GM21717 (cell line): ENCODE measurements around the gene ANKRD44.
"Not testable (repeated sequence)": the region's sequence is repeated elsewhere in the genome, so short reads cannot be mapped to it uniquely, and the experiment has no call there.

ENCODE experiments used
- ATAC-seq: cut with Tn5 transposase; IDR thresholded peaks from one replicate; pipeline ENCODE4 v1.9.1; 2021; ENCODE audit warnings: mild to moderate bottlenecking, moderate library complexity; ENCODE audit not compliant: unreplicated experiment

The ANKRD44 gene

DNA sequence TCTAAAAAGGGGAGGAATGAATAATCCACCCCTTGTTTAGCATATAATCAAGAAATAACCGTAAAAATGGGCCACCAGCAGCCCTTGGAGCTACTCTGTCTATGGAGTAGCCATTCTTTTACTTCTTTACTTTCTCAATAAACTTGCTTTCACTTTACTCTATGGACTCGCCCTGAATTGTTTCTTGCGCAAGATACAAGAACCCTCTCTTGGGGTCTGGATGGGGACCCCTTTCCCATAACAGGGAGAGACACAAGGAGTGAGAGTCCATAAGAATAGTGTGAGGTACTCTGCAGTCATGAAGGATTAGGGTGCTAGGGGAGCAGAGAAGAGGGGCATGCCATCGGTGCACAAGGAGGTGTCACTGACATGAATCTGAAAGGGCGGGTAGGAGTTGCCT lies 224.9 kb downstream of the ANKRD44 start:
- ATAC-seq = no peak

- ATAC-seq = no peak
These were observed 229.3 kb downstream of the ANKRD44 start for GRCh38 chr2:197081294-197081693.

- no peak for ATAC-seq
These were observed 229.9 kb downstream of the ANKRD44 start for GRCh38 chr2:197080578-197081216.

- no peak for ATAC-seq
These were observed 230.6 kb downstream of the ANKRD44 start for GRCh38 chr2:197079832-197080555.

- no peak for ATAC-seq
These were observed 231.2 kb downstream of the ANKRD44 start for GRCh38 chr2:197079414-197079813.

DNA sequence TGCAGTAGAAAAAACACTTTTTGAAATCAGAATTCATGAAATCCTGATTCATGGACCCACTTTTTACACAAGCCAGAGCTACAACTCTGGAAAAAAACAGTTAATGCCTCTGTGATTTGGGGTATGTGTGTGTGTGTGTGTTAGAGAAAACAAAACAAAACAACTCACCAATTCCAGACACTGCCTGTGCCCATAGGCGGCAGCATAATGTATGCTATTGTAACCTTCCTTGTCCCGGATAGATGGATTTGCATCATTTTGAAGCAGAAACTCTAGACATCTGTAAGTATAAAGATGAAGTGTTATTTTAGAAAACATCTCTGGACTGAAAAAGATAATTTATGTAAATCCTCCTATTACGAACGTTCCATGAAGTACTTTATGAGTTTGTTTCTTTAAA lies 232.0 kb downstream of the ANKRD44 start:
- ATAC-seq = no peak

DNA sequence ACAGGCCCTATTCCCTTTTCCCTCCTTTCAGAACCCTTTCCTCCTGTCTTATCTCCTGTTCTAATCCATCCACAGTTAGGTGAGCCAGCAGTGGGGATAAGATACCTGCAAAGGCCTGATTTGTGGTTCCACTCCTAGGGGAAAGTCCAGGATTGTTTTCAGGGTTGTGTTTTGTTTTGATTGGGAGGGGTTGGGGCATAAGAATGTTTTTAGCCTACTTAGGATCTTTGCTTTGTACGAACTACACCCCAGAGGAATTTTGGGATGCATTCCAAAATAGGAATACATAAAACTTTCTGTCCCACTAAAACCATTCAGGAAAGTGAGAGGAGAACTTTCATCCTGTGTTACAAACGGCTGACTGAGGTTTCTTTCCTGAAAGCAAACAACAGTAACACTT lies 233.2 kb downstream of the ANKRD44 start:
- no peak for ATAC-seq

GRCh38 chr2:197076652-197077051 lies 233.9 kb downstream of the ANKRD44 start:
- no peak for ATAC-seq

GRCh38 chr2:197075754-197076337 lies 234.7 kb downstream of the ANKRD44 start:
- no peak for ATAC-seq

DNA sequence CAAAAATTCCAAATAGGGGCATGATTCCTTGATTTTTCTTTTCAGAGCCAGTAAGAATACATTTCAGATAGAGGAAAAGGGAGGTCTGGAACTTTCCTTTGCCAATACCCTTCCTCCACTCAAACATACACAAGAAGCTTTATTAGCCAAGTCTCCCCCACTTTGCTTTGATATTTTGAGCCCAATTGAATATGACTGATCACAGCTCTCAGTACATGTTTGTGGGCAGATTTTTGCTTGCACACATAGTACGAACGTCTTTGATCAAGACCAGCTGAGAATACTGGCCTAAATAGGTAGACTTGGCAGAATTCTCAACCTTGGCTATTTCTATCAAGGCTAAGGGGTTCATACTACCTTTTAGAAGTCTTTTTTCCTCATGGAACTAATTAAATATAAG lies 235.3 kb downstream of the ANKRD44 start:
- ATAC-seq = no peak

GRCh38 chr2:197073701-197074433 lies 236.7 kb downstream of the ANKRD44 start:
- no peak for ATAC-seq

- no peak for ATAC-seq
These were observed 237.3 kb downstream of the ANKRD44 start for GRCh38 chr2:197073270-197073669.

GRCh38 chr2:197072533-197072932 lies 238.0 kb downstream of the ANKRD44 start:
- ATAC-seq = no peak

DNA sequence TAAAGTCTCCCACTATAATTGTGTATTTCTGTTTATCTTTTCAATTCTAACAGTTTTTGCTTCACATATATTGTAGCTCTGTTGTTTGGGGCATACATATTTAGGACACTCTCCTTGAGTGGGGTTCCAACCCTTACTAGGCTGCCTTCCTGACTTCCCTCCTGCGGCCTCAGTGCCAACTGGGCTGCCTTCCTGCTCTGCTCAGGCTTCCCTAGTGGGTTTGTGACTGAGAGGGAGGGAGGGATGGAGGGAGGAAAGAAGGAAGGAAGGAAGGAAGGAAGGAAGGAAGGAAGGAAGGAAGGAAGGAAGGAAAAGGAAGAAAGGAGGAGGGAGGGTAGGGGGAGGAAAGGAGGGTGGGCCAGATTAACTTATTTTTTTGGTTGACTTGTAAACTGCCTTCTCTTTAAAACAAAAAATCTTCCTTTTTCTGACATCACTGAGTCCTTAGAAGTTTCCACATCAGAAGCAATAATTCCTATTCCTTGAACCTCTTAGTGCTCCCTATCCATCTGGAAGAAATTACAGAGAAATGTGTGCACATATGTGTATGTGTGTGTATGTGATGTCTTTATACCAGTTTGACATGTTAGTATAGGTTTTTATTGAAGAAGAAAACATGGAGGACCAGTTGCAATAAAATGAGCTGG lies 238.7 kb downstream of the ANKRD44 start:
- no peak for ATAC-seq

GRCh38 chr2:197071213-197071612 lies 239.4 kb downstream of the ANKRD44 start:
- no peak for ATAC-seq

- no peak for ATAC-seq
These were observed 240.6 kb downstream of the ANKRD44 start for GRCh38 chr2:197069958-197070357.

- not testable (repeated sequence) for ATAC-seq
These were observed 248.0 kb downstream of the ANKRD44 start for GRCh38 chr2:197062574-197062973.

- ATAC-seq = no peak
These were observed 251.1 kb downstream of the ANKRD44 start for GRCh38 chr2:197059477-197059876.

DNA sequence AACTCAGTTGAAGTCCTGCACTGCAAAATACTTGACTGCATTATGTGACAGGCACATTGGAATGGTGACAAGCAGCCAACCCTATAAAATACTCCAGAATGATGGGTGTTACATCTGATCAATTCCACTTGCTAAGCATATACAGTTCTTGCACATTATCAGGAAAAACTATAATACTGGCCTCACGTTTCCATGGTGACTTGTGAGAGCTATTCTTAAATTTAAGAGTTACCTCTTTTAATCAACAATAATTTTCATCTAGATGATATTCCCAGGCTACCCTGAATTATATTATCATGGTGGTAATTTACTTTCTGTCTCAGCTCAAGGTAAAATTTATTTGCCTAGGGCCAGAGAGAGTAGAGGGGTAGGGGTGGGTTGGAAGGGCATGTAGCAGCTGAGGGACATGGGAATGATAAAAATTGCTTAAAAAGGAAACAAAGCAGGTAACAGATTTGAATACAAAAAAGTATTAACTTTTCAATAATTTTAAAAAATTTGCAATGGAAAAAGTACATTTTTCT lies 251.7 kb downstream of the ANKRD44 start:
- ATAC-seq = no peak

GRCh38 chr2:197057959-197058358 lies 252.6 kb downstream of the ANKRD44 start:
- no peak for ATAC-seq

GRCh38 chr2:197055045-197055444 lies 255.5 kb downstream of the ANKRD44 start:
- no peak for ATAC-seq
